K562 (cell line): ENCODE measurements around the gene RFX6. TPM values are rescaled to one million over a fixed set of nuclear protein-coding genes. Genes with fewer than 3 reads are reported as not detected.
A peak's percentile ranks its signal among the peaks of the same experiment; 100 is the strongest.

ENCODE experiments used
- ATAC-seq: fragments of 200-7000 bp; cut with Tn5 transposase; 3 replicates; pipeline ENCODE4 v1.9.1; 2020; ENCODE audit warnings: moderate library complexity
- BruUV-seq: library from RNA; stranded (reverse); fragments of 400-500 nt; replicated peaks from 2 replicates; lab custom pipeline; 2021; lab: Mats Ljungman, UMichigan
- CTCF ChIA-PET: fragments of 300-600 bp; formaldehyde crosslinking; extraction: SDS; loops from one replicate; lab custom pipeline; 2021; ENCODE audit warnings: low intra/inter-chr PET ratio; lab: Yijun Ruan, JAX
- POLR2A ChIA-PET: fragments of 300-600, 350-650 bp; sonication (Branson Sonifier 250); formaldehyde crosslinking; extraction: SDS; loops from one replicate; lab custom pipeline; 2021; ENCODE audit warnings: antibody characterized with exemption, inconsistent platforms; lab: Yijun Ruan, JAX
- DNase-seq, 4 experiments: peaks; one replicate each; pipeline versions ENCODE4 v3.0.0 to v3.0.0-alpha.2; 2011 to 2018; ENCODE audit warnings: low spot score in 3 of 4, mixed read lengths in 3 of 4; ENCODE audit errors: extremely low read depth in 1 of 4
- FAIRE-seq: peaks from 2 replicates; lab custom pipeline; 2011; peaks lifted over from hg19 to GRCh38; lab: Jason Lieb, UNC
- H2AFZ ChIP-seq: 2 replicates; pipeline ENCODE4 v1.6.0; 2011; ENCODE audit warnings: low read depth, low read length, control low read depth, inconsistent platforms
- H3K27ac ChIP-seq: fragments of 200-600 bp; 3 replicates; pipeline ENCODE4 v1.8.0; 2011; ENCODE audit warnings: low read depth, mild to moderate bottlenecking, control low read depth, inconsistent platforms, low read length, moderate library complexity, mixed read lengths; ENCODE audit errors: extremely low read depth
- H3K27me3 ChIP-seq, 2 experiments: fragments of 300-600 bp in 1 of 2; 2 replicates in 1 of 2; 3 replicates in 1 of 2; pipeline versions ENCODE4 v1.6.0 to v1.8.0; 2011; ENCODE audit warnings: inconsistent platforms in 2 of 2, low read length in 2 of 2, mild to moderate bottlenecking in 1 of 2, mixed read lengths in 1 of 2, moderate library complexity in 1 of 2; ENCODE audit not compliant: control insufficient read depth in 2 of 2, insufficient read depth in 2 of 2
- H3K36me3 ChIP-seq: fragments of 300-600 bp; 3 replicates; pipeline ENCODE4 v1.8.0; 2011; ENCODE audit warnings: mild to moderate bottlenecking, low read length, inconsistent platforms; ENCODE audit not compliant: control insufficient read depth, insufficient read depth
- H3K4me1 ChIP-seq, 2 experiments: fragments of 200-600 bp in 1 of 2; replicated peaks in 1 of 2; 2 replicates in 1 of 2; 3 replicates in 1 of 2; pipeline versions ENCODE4 v1.5.1 to v1.8.0; 2011; ENCODE audit warnings: inconsistent platforms in 2 of 2, low read length in 2 of 2, mild to moderate bottlenecking in 1 of 2, mixed read lengths in 1 of 2, moderate library complexity in 1 of 2; ENCODE audit not compliant: control insufficient read depth in 2 of 2, insufficient read depth in 2 of 2
- H3K4me2 ChIP-seq: 2 replicates; pipeline ENCODE4 v1.6.1; 2011; ENCODE audit warnings: low read length, control low read depth, inconsistent platforms, mixed read lengths; ENCODE audit not compliant: insufficient read depth
- H3K4me3 ChIP-seq: fragments of 200-600 bp; sonication (generic), shearing (Covaris generic); 2 replicates; pipeline ENCODE4 v1.5.1; 2016; ENCODE audit warnings: control low read depth, inconsistent platforms
- H3K79me2 ChIP-seq: fragments of 200-600 bp; 3 replicates; pipeline ENCODE4 v1.8.0; 2011; ENCODE audit warnings: low read length, inconsistent platforms; ENCODE audit not compliant: control insufficient read depth, insufficient read depth
- H3K9ac ChIP-seq, 2 experiments: 2 replicates each; pipeline versions ENCODE4 v1.6.0 to v1.6.1; 2011; ENCODE audit warnings: low read depth in 2 of 2, low read length in 2 of 2, control low read depth in 1 of 2, inconsistent platforms in 1 of 2, mild to moderate bottlenecking in 1 of 2, mixed read lengths in 1 of 2; ENCODE audit not compliant: insufficient read depth in 1 of 2
- H3K9me1 ChIP-seq: one replicate; pipeline ENCODE4 v1.6.0; 2011; ENCODE audit warnings: inconsistent platforms, mild to moderate bottlenecking, low read length, moderate library complexity; ENCODE audit not compliant: control insufficient read depth, insufficient read depth
- H3K9me3 ChIP-seq: replicated peaks from 2 replicates; pipeline ENCODE4 v1.5.1; 2011; ENCODE audit warnings: low read depth, low read length, inconsistent platforms; ENCODE audit not compliant: control insufficient read depth, insufficient read depth
- H4K20me1 ChIP-seq: replicated peaks from 2 replicates; pipeline ENCODE4 v1.6.1; 2011; ENCODE audit warnings: low read length, inconsistent platforms, mixed read lengths; ENCODE audit not compliant: control insufficient read depth, insufficient read depth
- AFF4 ChIP-seq: sonication (generic); formaldehyde crosslinking; IDR thresholded peaks from 2 replicates; pipeline ENCODE4 v1.8.0; 2023; ENCODE audit warnings: mild to moderate bottlenecking, missing genetic modification reagents
- WGBS: fragments of 100-300 bp; shearing (Covaris generic); methylation state at CpG from one replicate; pipeline ENCODE4 v1.1.6; 2016; ENCODE audit warnings: low coverage, mixed read lengths; ENCODE audit not compliant: insufficient coverage; ENCODE audit errors: missing lambda C conversion rate; 5-methylcytosine and 5-hydroxymethylcytosine counted together
- in situ Hi-C: fragments of 300-500 bp; cut with MboI; formaldehyde crosslinking; loops from 4 replicates; pipeline ENCODE4 v1.15.0; 2018; ENCODE audit warnings: inconsistent platforms, mixed read lengths
- intact Hi-C: fragments of 100-400 bp; cut with micrococcal nuclease; formaldehyde crosslinking; loops from 2 replicates; pipeline ENCODE4 v1.14.2; 2022
- polyA plus RNA-seq, 8 experiments: library from polyadenylated mRNA; depleted of rRNA in 4 of 8; stranded (reverse) in 5 of 8; unstranded in 3 of 8; fragments of >200 nt; fragmentation: Nextera tagmentation in 2 of 8; fragmentation: Illumina TruSeq in 1 of 8; extraction: Ambion mirVana in 2 of 8; extraction: Trizol in 1 of 8; gene quantifications; 2 replicates each; pipeline versions ENCODE4 v1.2.1 to v1.2.3, GENCODE V29; 2011 to 2014; ENCODE audit warnings: inconsistent platforms in 1 of 8, missing spikeins in 1 of 8
- total RNA-seq, 7 experiments: library from RNA; depleted of rRNA in 6 of 7; stranded (reverse); fragments of >200 nt in 6 of 7; fragmentation: Illumina TruSeq in 2 of 7; extraction: Trizol in 2 of 7; gene quantifications; 2 replicates each; pipeline versions ENCODE4 v1.2.1 to v1.2.3, GENCODE V29; 2011 to 2021; ENCODE audit warnings: low replicate concordance in 1 of 7
- TF ChIP-seq, protein P1 (sequence below), 3 experiments: IDR thresholded peaks in 2 of 3; conservative IDR thresholded peaks in 1 of 3; 2 replicates each; pipeline ENCODE4 v1.5.1; 2011 to 2012; ENCODE audit warnings: low read length in 3 of 3, mild to moderate bottlenecking in 3 of 3, control low read depth in 2 of 3, improper control_type of control experiment in 1 of 3, inconsistent platforms in 1 of 3, low read depth in 1 of 3, mixed read lengths in 1 of 3, moderate library complexity in 1 of 3; ENCODE audit not compliant: insufficient read depth in 2 of 3

RFX6 gene
- total and polyA plus RNA-seq, 9 of the 15 experiments (the other 6 are each of a cell fraction or from before 2014, with no cell fraction given): not detected

- no peak overlapping the region for H2AFZ ChIP-seq
- no TSS peak for BruUV-seq
These were observed 64.7 kb downstream of the RFX6 start for GRCh38 chr6:116941727-116942126.

More at GRCh38 chr6:116941727-116942126, 64.7 kb downstream of the RFX6 start:
- CTCF ChIA-PET: interaction anchor here (0.6 kb wide), 1 partner anchor 211 kb away, joined by 3 read pairs; no protein-coding TSS in a partner anchor
- POLR2A ChIA-PET: no interaction called here
- no peak overlapping the region for H3K9ac ChIP-seq
- H3K9me1 ChIP-seq: no peaks in the 10 kb centered on the region
- no peaks in the 10 kb centered on the region; a peak in 1 of 5 replicates for H3K27me3 ChIP-seq
- H3K4me3 ChIP-seq: no peak overlapping the region
- H3K36me3 ChIP-seq: no peaks in the 10 kb centered on the region
- H4K20me1 ChIP-seq: no peaks in the 10 kb centered on the region
- intact Hi-C loops: no loop called here
- WGBS: 2% methylated on average over 4 of the region's 4 CpGs
- in situ Hi-C loops: no loop called here
- TF ChIP-seq AFF4 (CRISPR knock-in tag): no peak
- TF ChIP-seq, protein P1, sequence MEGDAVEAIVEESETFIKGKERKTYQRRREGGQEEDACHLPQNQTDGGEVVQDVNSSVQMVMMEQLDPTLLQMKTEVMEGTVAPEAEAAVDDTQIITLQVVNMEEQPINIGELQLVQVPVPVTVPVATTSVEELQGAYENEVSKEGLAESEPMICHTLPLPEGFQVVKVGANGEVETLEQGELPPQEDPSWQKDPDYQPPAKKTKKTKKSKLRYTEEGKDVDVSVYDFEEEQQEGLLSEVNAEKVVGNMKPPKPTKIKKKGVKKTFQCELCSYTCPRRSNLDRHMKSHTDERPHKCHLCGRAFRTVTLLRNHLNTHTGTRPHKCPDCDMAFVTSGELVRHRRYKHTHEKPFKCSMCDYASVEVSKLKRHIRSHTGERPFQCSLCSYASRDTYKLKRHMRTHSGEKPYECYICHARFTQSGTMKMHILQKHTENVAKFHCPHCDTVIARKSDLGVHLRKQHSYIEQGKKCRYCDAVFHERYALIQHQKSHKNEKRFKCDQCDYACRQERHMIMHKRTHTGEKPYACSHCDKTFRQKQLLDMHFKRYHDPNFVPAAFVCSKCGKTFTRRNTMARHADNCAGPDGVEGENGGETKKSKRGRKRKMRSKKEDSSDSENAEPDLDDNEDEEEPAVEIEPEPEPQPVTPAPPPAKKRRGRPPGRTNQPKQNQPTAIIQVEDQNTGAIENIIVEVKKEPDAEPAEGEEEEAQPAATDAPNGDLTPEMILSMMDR (IDR thresholded peaks at IDR 0.05 in 2 of 3, conservative IDR thresholded peaks at IDR 0.05 in 1 of 3; ENCODE audit: insufficient read depth in 2 of 3, low read depth in 1 of 3, low read length in 3 of 3): peak in 1 of 3 experiments; percentile 24; a peak in 1 of 6 replicates
- H3K79me2 ChIP-seq: no peaks in the 10 kb centered on the region
- no peak for FAIRE-seq
- H3K27ac ChIP-seq: no peak overlapping the region
- DNase-seq: peak in 1 of 4 experiments; percentile 9
- H3K9me3 ChIP-seq: no peaks in the 10 kb centered on the region
- H3K4me1 ChIP-seq: no peaks in the 10 kb centered on the region
- peak; percentile 53; the same call in 1 of the 3 replicates for ATAC-seq
- H3K4me2 ChIP-seq: no peak overlapping the region
